ENCODE results near the gene DRGX. TPM values are rescaled to one million over a fixed set of nuclear protein-coding genes. Genes with fewer than 3 reads are reported as not detected.

Gene DRGX
- total RNA-seq, 1 experiment from 2014 or later: not detected

GRCh38 chr10:49407151-49407550 is 11.3 kb upstream of the DRGX start:
- ChIA-PET POLR2A (ENCODE audit: low non-redundant PET) (no interaction called here), CTCF (interaction anchor here (0.9 to 1.7 kb wide), 7 partner anchors 17 to 750 kb away, joined by 3 to 25 read pairs (median 4); partner anchors contain the start of gene ERCC6)
- BruUV-seq (replicated peaks): no TSS peak
- Histone ChIP-seq H3K4me3 (ENCODE audit: low read depth, low read length, poor library complexity, severe bottlenecking) (no peak overlapping the region), H3K9me3 (ENCODE audit: low read depth, low read length, poor library complexity, severe bottlenecking) (no peaks in the 10 kb centered on the region), H3K4me1 (ENCODE audit: insufficient read depth, low read length, poor library complexity, severe bottlenecking) (no peaks in the 10 kb centered on the region), H3K27me3 (replicated peaks; ENCODE audit: insufficient read depth, low read depth, low read length, poor library complexity) (peaks cover 77% of the 10 kb centered on the region), H3K27ac (ENCODE audit: low read depth, low read length, poor library complexity, severe bottlenecking) (no peak overlapping the region), H3K36me3 (ENCODE audit: insufficient read depth, low read length, poor library complexity, severe bottlenecking) (no peaks in the 10 kb centered on the region)
- no peak for DNase-seq (ENCODE audit: low spot score)
- intact Hi-C loops (cut with micrococcal nuclease; ENCODE audit: unreplicated experiment): loop anchor here (1.0 to 10.0 kb wide), 3 partner anchors 105 to 818 kb away; no protein-coding TSS in a partner anchor
- no peak for TF ChIP-seq CTCF (conservative IDR thresholded peaks at IDR 0.05; ENCODE audit: low read depth, low read length)
- TF ChIP-seq EZH2 (IDR thresholded peaks at IDR 0.05; ENCODE audit: borderline replicate concordance, low read depth, low read length, poor library complexity, severe bottlenecking): no peak

GRCh38 chr10:49404321-49404878 is 8.5 kb upstream of the DRGX start:
- intact Hi-C loops (cut with micrococcal nuclease; ENCODE audit: unreplicated experiment): loop anchor here (10.0 kb wide), 2 partner anchors 750 to 820 kb away; no protein-coding TSS in a partner anchor
- TF ChIP-seq EZH2 (IDR thresholded peaks at IDR 0.05; ENCODE audit: borderline replicate concordance, low read depth, low read length, poor library complexity, severe bottlenecking): no peak
- no peak for TF ChIP-seq CTCF (conservative IDR thresholded peaks at IDR 0.05; ENCODE audit: low read depth, low read length)
- H3K4me3 ChIP-seq (ENCODE audit: low read depth, low read length, poor library complexity, severe bottlenecking): no peak overlapping the region
- no peaks in the 10 kb centered on the region for H3K9me3 ChIP-seq (ENCODE audit: low read depth, low read length, poor library complexity, severe bottlenecking)
- peaks cover 76% of the 10 kb centered on the region for H3K27me3 ChIP-seq (replicated peaks; ENCODE audit: insufficient read depth, low read depth, low read length, poor library complexity)
- BruUV-seq (replicated peaks): no TSS peak
- no peaks in the 10 kb centered on the region for H3K4me1 ChIP-seq (ENCODE audit: insufficient read depth, low read length, poor library complexity, severe bottlenecking)
- H3K36me3 ChIP-seq (ENCODE audit: insufficient read depth, low read length, poor library complexity, severe bottlenecking): no peaks in the 10 kb centered on the region
- CTCF ChIA-PET: no interaction called here
- no peak overlapping the region for H3K27ac ChIP-seq (ENCODE audit: low read depth, low read length, poor library complexity, severe bottlenecking)
- no peak for DNase-seq (ENCODE audit: low spot score)
- POLR2A ChIA-PET (ENCODE audit: low non-redundant PET): no interaction called here

- no TSS peak for BruUV-seq (replicated peaks)
- no peaks in the 10 kb centered on the region for H3K4me1 ChIP-seq (ENCODE audit: insufficient read depth, low read length, poor library complexity, severe bottlenecking)
- no peaks in the 10 kb centered on the region for H3K36me3 ChIP-seq (ENCODE audit: insufficient read depth, low read length, poor library complexity, severe bottlenecking)
- intact Hi-C loops (cut with micrococcal nuclease; ENCODE audit: unreplicated experiment): loop anchor here (10.0 kb wide), 2 partner anchors 749 to 821 kb away; no protein-coding TSS in a partner anchor
- no peaks in the 10 kb centered on the region for H3K9me3 ChIP-seq (ENCODE audit: low read depth, low read length, poor library complexity, severe bottlenecking)
- DNase-seq (ENCODE audit: low spot score): no peak
- TF ChIP-seq EZH2 (IDR thresholded peaks at IDR 0.05; ENCODE audit: borderline replicate concordance, low read depth, low read length, poor library complexity, severe bottlenecking) (no peak), CTCF (conservative IDR thresholded peaks at IDR 0.05; ENCODE audit: low read depth, low read length) (no peak)
- CTCF ChIA-PET: no interaction called here
- H3K4me3 ChIP-seq (ENCODE audit: low read depth, low read length, poor library complexity, severe bottlenecking): no peak overlapping the region
- POLR2A ChIA-PET (ENCODE audit: low non-redundant PET): no interaction called here
- H3K27me3 ChIP-seq (replicated peaks; ENCODE audit: insufficient read depth, low read depth, low read length, poor library complexity): peaks cover 76% of the 10 kb centered on the region
- H3K27ac ChIP-seq (ENCODE audit: low read depth, low read length, poor library complexity, severe bottlenecking): no peak overlapping the region
These were observed 7.5 kb upstream of the DRGX start for GRCh38 chr10:49403363-49403762.

All from A673 (cell line).